ENCODE results near the gene CASP2. TPM values are rescaled to one million over a fixed set of nuclear protein-coding genes. Genes with fewer than 3 reads are reported as not detected.
"Not testable (repeated sequence)": the region's sequence is repeated elsewhere in the genome, so short reads cannot be mapped to it uniquely, and the experiment has no call there.

CASP2 gene
- total RNA-seq, 1 donor from 2014 or later, result 20.4 TPM

DNA sequence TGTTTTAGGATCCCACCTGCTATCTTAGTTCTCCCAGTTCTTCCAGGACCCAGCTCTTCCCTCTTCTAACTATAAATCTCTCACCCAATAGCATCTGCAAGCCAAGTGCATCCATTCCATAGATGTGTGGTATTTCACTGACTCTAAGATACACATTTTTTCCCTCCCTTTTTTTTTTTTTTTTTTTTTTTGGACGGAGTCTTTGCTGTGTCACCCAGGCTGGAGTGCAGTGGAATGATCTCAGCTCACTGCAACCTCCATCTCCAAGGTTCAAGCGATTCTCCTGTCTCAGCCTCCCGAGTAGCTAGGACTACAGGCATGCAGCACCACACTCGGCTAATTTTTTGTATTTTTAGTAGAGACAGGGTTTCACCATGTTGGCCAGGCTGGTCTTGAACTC lies 1.7 kb downstream of the CASP2 start:
- not testable (repeated sequence) for DNase-seq (ENCODE audit: low spot score in 2 of 2); FAIRE-seq

GRCh38 chr7:143290293-143290692 lies 2.1 kb downstream of the CASP2 start:
- DNase-seq (ENCODE audit: low spot score in 2 of 2) (no peak), FAIRE-seq (no peak)

- FAIRE-seq (no peak), DNase-seq (ENCODE audit: low spot score in 2 of 2) (no peak)
Measured at GRCh38 chr7:143292876-143293275, 4.7 kb downstream of the CASP2 start.

GRCh38 chr7:143295870-143296269 lies 7.7 kb downstream of the CASP2 start:
- FAIRE-seq, result no peak
- DNase-seq (ENCODE audit: low spot score in 2 of 2), result no peak

DNA sequence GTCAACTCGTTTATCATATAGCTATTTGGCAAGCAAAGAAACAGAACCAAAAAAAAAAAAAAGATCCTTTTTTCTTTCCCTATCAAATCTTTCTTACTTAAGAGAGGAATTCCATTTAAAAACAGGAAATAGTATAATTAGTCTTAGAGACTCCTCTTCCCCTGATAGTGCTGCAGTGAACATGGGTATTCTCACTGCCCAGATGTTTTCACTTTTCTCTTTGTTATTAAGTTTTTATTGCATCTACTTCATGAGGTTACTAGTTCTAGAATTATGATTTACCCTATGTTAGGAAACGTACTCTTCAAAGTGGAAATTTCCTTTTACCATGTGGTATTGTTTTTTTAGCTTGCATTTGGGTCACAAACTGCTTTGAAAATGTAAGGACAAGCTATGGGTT lies 8.5 kb downstream of the CASP2 start:
- no peak for FAIRE-seq
- DNase-seq (ENCODE audit: low spot score in 2 of 2), result no peak

GRCh38 chr7:143299346-143299745 lies 11.2 kb downstream of the CASP2 start:
- DNase-seq (ENCODE audit: low spot score in 2 of 2) (no peak), FAIRE-seq (no peak)

DNA sequence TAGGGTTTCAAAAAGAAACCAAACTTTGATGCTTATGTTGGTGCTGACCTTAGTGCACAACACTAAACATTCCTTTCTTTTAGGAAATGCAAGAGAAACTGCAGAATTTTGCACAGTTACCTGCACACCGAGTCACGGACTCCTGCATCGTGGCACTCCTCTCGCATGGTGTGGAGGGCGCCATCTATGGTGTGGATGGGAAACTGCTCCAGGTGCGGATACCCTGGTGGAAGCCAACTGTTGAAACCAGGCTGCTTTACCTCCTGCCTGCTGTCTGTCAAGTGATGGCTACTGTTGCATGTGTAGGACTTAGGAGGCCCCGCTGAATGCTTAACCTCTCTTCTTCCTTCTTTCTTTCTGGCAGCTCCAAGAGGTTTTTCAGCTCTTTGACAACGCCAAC lies 11.7 kb downstream of the CASP2 start:
- DNase-seq (ENCODE audit: low spot score in 2 of 2) (no peak), FAIRE-seq (no peak)

GRCh38 chr7:143300959-143301935 lies 13.1 kb downstream of the CASP2 start:
- FAIRE-seq (no peak), DNase-seq (ENCODE audit: low spot score in 2 of 2) (no peak)

DNA sequence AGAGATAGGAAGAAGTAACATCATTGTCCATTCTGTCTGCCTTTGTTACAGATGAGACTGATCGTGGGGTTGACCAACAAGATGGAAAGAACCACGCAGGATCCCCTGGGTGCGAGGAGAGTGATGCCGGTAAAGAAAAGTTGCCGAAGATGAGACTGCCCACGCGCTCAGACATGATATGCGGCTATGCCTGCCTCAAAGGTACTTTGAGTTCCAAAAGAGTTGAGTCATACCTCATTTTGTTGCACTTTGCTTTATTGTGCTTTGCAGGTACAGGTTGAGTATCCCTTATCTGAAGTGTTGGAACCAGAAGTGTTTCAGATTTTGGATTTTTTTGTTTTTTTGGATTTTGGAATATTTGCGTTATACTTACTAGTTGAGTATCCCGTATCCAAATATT lies 15.6 kb downstream of the CASP2 start:
- FAIRE-seq, result no peak

GRCh38 chr7:143304938-143305337 lies 16.8 kb downstream of the CASP2 start:
- DNase-seq (ENCODE audit: low spot score in 2 of 2) (no peak), FAIRE-seq (no peak)

More for the DNA sequence above, 15.6 kb downstream of the CASP2 start:
- DNase-seq (ENCODE audit: low spot score in 2 of 2), result no peak

GRCh38 chr7:143305423-143306070 lies 17.4 kb downstream of the CASP2 start:
- DNase-seq (ENCODE audit: low spot score in 2 of 2) (peak; percentile 30 to 62), FAIRE-seq (no peak)

DNA sequence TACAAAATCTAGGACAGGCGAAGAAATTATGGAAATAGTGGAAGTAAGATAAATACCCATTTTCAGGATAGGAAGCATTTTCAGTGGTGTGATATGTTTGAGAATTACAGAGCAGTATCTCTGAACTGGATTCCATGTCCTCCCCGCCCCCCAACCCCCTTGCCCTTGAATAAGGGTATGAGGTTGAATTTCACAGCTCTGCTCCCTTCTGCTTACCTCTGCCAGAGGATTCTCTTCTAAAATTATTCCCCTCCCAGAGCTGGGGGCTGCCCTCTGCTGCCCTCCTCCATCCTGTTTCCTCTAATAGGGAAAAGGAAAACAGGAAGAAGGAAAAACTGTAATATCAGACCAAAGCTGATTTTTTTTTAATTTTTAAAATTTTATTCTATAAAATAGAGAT lies 20.5 kb downstream of the CASP2 start:
- no peak for DNase-seq (ENCODE audit: low spot score in 2 of 2)

GRCh38 chr7:143314127-143314526 lies 26.0 kb downstream of the CASP2 start:
- no peak for DNase-seq (ENCODE audit: low spot score in 2 of 2)
- no peak for FAIRE-seq

More for the DNA sequence above, 20.5 kb downstream of the CASP2 start:
- no peak for FAIRE-seq

- DNase-seq (ENCODE audit: low spot score in 2 of 2), result no peak
- FAIRE-seq, result no peak
Measured at GRCh38 chr7:143315776-143316175, 27.6 kb downstream of the CASP2 start, which contains the start of gene CLCN1. Gene CLCN1, plus strand, starts transcription at chr7:143316111. Its CDS starts 102 bp downstream, at chr7:143316213.

DNA sequence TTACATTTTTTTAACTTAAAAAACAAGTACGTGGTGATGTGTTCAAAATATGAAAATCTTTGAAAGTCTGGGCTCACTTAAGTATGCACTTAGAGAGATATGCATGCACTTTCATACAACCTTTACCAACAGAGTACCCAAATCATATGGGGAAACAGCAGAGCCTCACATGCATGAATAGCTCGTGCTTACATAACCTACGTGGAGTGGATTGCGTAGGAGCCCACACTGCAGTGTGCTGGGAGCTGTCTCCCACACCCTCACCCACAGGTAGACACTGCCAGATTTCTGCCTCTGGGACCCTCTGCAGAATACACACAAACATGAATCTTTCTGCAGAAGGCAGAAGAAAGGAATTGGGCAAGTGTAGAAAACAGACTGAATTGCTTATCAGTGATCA lies 28.3 kb downstream of the CASP2 start:
- peak in 1 of 2 donors; percentile 26 for DNase-seq (ENCODE audit: low spot score in 2 of 2)
- no peak for FAIRE-seq

DNA sequence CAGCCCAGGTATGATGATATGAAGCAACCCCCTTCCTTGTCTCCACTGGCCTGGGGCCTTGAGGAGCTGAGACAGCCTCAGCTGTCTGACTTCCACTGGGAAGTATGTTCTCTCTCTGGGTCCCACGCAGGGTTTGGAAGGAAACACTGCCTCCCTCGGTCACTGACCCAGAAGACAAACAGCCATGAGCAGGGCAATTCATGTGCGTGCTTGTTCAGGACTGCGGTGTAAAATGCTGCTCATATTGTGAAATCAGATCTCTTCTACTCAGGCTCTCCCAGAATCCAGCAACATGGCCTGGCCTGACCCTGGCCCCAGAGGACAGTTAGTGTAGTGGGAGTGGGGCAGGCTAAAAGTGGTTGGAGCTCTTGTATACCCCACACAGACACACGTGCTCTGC lies 30.5 kb downstream of the CASP2 start:
- FAIRE-seq (no peak), DNase-seq (ENCODE audit: low spot score in 2 of 2) (no peak)

DNA sequence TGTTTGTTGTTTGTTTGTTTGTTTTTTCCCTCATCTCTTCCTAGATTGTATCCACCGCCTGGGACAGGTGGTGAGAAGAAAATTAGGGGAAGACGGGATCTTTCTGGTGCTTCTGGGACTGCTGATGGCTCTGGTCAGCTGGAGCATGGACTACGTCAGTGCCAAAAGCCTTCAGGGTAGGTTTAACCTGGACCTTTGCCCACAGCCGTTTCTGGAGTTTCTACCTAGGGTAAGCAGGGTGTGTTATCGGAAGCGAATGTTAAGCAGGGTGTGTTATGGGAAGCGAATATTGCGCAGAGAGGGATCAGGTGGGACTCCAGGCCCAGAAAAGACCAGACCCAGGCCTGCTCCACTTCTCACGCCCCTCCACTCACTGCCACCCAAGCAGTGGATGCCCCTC lies 32.5 kb downstream of the CASP2 start:
- FAIRE-seq (no peak), DNase-seq (ENCODE audit: low spot score in 2 of 2) (no peak)

GRCh38 chr7:143321242-143321641 lies 33.1 kb downstream of the CASP2 start:
- no peak for FAIRE-seq

DNA sequence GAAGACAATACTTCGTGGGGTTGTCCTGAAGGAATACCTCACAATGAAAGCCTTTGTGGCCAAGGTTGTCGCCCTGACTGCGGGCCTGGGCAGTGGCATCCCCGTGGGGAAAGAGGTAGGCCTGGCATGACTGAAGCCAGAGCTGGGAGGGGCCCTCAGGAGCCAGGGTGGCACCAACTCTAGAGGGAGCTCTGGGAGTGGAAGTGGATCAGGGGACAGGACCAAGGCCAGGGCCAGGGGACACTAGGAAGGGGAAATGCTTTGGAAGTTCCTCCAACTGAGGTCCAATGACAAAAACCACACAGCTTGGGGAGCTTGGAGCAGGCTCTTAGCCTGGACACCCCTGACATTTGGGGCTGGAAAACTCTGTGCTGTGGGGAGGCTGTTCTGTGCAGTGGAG lies 33.6 kb downstream of the CASP2 start:
- FAIRE-seq, result no peak
- no peak for DNase-seq (ENCODE audit: low spot score in 2 of 2)

More at GRCh38 chr7:143321242-143321641, 33.1 kb downstream of the CASP2 start:
- no peak for DNase-seq (ENCODE audit: low spot score in 2 of 2)

GRCh38 chr7:143322760-143323633 lies 34.8 kb downstream of the CASP2 start:
- no peak for FAIRE-seq
- DNase-seq (ENCODE audit: low spot score in 2 of 2), result no peak
